GM23248 (cell line): ENCODE measurements around the gene ZFP62.

Source experiments
- EZH2 ChIP-seq: fragments of 200-600 bp; sonication (generic); IDR thresholded peaks from 2 replicates; pipeline ENCODE4 v1.6.1; 2018; ENCODE audit warnings: antibody characterized with exemption, mild to moderate bottlenecking; ENCODE audit not compliant: insufficient read depth, poor library complexity, severe bottlenecking
- EZH2phosphoT487 ChIP-seq: fragments of 200-600 bp; sonication (generic); IDR thresholded peaks from 2 replicates; pipeline ENCODE4 v1.6.1; 2018; ENCODE audit warnings: antibody characterized with exemption, moderate library complexity, mild to moderate bottlenecking, low read depth; ENCODE audit not compliant: insufficient read depth

DNA sequence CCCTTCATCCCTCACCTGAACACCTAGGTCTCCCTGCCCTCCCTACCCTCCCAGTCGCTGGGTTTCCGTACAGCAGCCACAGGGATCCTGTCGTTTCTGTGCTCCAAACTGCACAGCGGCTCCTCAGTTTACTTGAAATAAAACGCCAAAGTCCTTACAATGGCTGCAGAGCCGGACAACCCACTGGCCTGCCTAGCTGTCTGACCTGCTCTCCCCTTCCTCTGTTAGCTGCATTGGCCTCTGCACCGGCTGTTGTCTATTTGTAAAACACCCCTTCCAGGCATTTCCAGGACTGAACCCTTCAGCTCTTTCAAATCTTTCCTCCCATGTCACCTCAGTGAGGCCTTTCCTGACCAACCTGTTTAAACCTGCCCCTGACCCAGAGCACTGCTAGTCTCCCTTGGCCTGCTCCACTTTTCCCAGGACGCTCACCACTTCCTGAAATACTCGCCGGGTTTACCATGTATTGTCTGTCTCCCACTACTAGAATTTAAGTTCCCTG lies 49.4 kb downstream of the ZFP62 start:
- no peak for TF ChIP-seq EZH2
- TF ChIP-seq EZH2phosphoT487: no peak
